Articular chondrocyte of knee joint (primary cell): ENCODE measurements around the gene CYB561D1. TPM values are rescaled to one million over a fixed set of nuclear protein-coding genes. Genes with fewer than 3 reads are reported as not detected.

Experiments used
- total RNA-seq: library from RNA; depleted of rRNA; stranded (reverse); fragments of >200 nt; gene quantifications from 2 replicates; pipeline ENCODE4 v1.2.3, GENCODE V29; 2012

CYB561D1 gene
- 8.0 and 9.5 TPM in 2 replicates for total RNA-seq

GRCh38 chr1:109493805-109494539, at the start of gene CYB561D1:
Gene CYB561D1 (plus strand): TSS chr1:109494094. CDS start chr1:109494140, 46 bp downstream.

GRCh38 chr1:109466452-109467300, 27.2 kb upstream of the CYB561D1 start, which contains the start of gene SYPL2:
Gene SYPL2 (plus strand): TSS chr1:109466546. CDS start chr1:109466844, 298 bp downstream.

GRCh38 chr1:109483672-109484518, 10.0 kb upstream of the CYB561D1 start, which contains the start of gene ATXN7L2:
Gene ATXN7L2 (plus strand): TSS chr1:109483905. CDS start chr1:109483954, 49 bp downstream.

GRCh38 chr1:109509176-109510134, 15.6 kb downstream of the CYB561D1 start, which contains the start of gene AMIGO1:
Gene AMIGO1 (minus strand): TSS chr1:109509727. CDS start chr1:109508912, 815 bp downstream.

GRCh38 chr1:109539676-109540075, 45.8 kb downstream of the CYB561D1 start, which contains the start of gene GPR61:
Gene GPR61 (plus strand): TSS chr1:109539872. CDS start chr1:109543023, 3,151 bp downstream.

GRCh38 chr1:109548321-109549267, 54.7 kb downstream of the CYB561D1 start, which contains the start of gene GNAI3:
Gene GNAI3 (plus strand): TSS chr1:109548615. CDS start chr1:109548721, 106 bp downstream.

Other genes with a start within 250 kb of the CYB561D1 start
- 0.32 and 0.52 TPM in 2 replicates for gene CELSR2, start 244.6 kb upstream of the CYB561D1 start, total RNA-seq
- gene PSRC1, start 210.9 kb upstream of the CYB561D1 start, total RNA-seq: 11.5 and 18.4 TPM in 2 replicates
- not detected in 2 replicates for gene MYBPHL, start 187.1 kb upstream of the CYB561D1 start, total RNA-seq
- gene SORT1, start 96.2 kb upstream of the CYB561D1 start, total RNA-seq: 18.4 and 20.1 TPM in 2 replicates
- 53.7 and 75.5 TPM in 2 replicates for gene PSMA5, start 67.6 kb upstream of the CYB561D1 start, total RNA-seq
- 0.13 and 0.22 TPM in 2 replicates for gene SYPL2, start 27.5 kb upstream of the CYB561D1 start, total RNA-seq
- 1.6 and 2.4 TPM in 2 replicates for gene ATXN7L2, start 10.2 kb upstream of the CYB561D1 start, total RNA-seq
- gene AMIGO1, start 15.6 kb downstream of the CYB561D1 start, total RNA-seq: 2.1 and 2.5 TPM in 2 replicates
- under 0.01 TPM in 1 of 2 replicates, not detected in the other for gene GPR61, start 45.8 kb downstream of the CYB561D1 start, total RNA-seq
- 18.2 and 19.5 TPM in 2 replicates for gene GNAI3, start 54.5 kb downstream of the CYB561D1 start, total RNA-seq
- gene GNAT2, start 125.5 kb downstream of the CYB561D1 start, total RNA-seq: 0.13 and 0.22 TPM in 2 replicates
- 40.6 and 42.7 TPM in 2 replicates for gene AMPD2, start 125.7 kb downstream of the CYB561D1 start, total RNA-seq
- 12.3 and 13.9 TPM in 2 replicates for gene GSTM4, start 162.0 kb downstream of the CYB561D1 start, total RNA-seq
- gene GSTM2, start 174.0 kb downstream of the CYB561D1 start, total RNA-seq: 16.2 and 16.9 TPM in 2 replicates
- 19.2 TPM in 1 of 2 replicates, not detected in the other for gene GSTM1, start 193.7 kb downstream of the CYB561D1 start, total RNA-seq
- 7.8 and 9.1 TPM in 2 replicates for gene GSTM5, start 218.2 kb downstream of the CYB561D1 start, total RNA-seq
- gene GSTM3, start 246.9 kb downstream of the CYB561D1 start, total RNA-seq: 106 and 111 TPM in 2 replicates